HL-60 (cell line): ENCODE measurements around the gene NBAS.

ENCODE experiments used
- DNase-seq, 2 experiments: peaks; one replicate each; pipeline ENCODE4 v3.0.0-alpha.2; 2010 to 2020; ENCODE audit warnings: low read depth in 1 of 2, low spot score in 1 of 2
- H3K27ac ChIP-seq: fragments of 250-450 bp; sonication (Bioruptor Pico); replicated peaks from 2 replicates; pipeline ENCODE4 v1.5.1; 2020; ENCODE audit warnings: mild to moderate bottlenecking, moderate library complexity
- H3K27me3 ChIP-seq: fragments of 250-450 bp; sonication (Bioruptor Pico); 2 replicates; pipeline ENCODE4 v1.5.1; 2021; ENCODE audit warnings: mild to moderate bottlenecking, moderate library complexity; ENCODE audit not compliant: insufficient read depth, poor library complexity, severe bottlenecking
- H3K4me3 ChIP-seq: replicated peaks from 2 replicates; pipeline ENCODE4 v1.5.1; 2011; ENCODE audit warnings: mild to moderate bottlenecking, control low read depth, low read length; ENCODE audit not compliant: insufficient read depth
- GABPA ChIP-seq: IDR thresholded peaks from 2 replicates; pipeline ENCODE4 v1.6.1; 2012; ENCODE audit warnings: low read depth
- POLR2AphosphoS5 ChIP-seq: IDR thresholded peaks from 2 replicates; pipeline ENCODE4 v1.6.1; 2012; ENCODE audit warnings: low read depth
- SPI1 ChIP-seq: IDR thresholded peaks from 2 replicates; pipeline ENCODE4 v1.6.1; 2012; ENCODE audit warnings: low read depth, mild to moderate bottlenecking, borderline replicate concordance
- TF ChIP-seq, protein P1 (sequence below): IDR thresholded peaks from one replicate; pipeline ENCODE4 v1.5.1; 2011; ENCODE audit warnings: low read length, control low read depth, inconsistent platforms; ENCODE audit not compliant: insufficient read depth
- TF ChIP-seq, protein P2 (sequence below): IDR thresholded peaks from 2 replicates; pipeline ENCODE4 v1.6.1; 2012; ENCODE audit warnings: low read depth; ENCODE audit not compliant: insufficient replicate concordance

NBAS gene

DNA sequence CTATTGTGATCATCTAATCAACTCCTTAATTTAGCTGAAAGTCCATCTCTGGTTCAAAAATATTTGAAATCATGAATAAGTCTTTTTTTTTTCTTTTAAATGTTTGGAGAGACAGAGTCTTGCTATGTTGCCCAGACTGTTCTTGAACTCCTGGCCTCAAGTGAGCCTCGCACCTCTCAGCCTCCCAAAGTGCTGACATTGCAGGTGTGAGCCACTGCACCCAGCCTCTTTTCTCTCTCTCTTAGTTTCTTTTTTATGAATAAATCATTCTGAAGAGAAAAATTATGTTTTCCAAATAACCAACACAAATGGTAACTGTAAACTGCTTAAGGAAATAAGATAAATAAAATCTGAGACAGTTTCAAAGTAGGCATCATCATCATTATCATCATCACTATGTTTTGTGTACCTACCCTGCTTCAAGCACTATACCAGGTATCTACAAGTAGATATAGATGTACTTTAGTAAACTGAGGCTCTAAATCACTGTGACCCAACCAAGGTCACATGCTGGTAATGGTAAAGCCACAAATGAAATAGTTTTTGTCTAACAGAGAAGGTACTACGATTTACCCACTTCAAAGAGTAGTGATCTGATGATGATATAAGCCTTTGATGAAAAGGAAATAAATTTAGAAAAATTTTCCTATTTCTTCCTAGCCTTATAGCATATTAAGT lies 5.0 kb upstream of the NBAS start:
- TF ChIP-seq, protein P1, sequence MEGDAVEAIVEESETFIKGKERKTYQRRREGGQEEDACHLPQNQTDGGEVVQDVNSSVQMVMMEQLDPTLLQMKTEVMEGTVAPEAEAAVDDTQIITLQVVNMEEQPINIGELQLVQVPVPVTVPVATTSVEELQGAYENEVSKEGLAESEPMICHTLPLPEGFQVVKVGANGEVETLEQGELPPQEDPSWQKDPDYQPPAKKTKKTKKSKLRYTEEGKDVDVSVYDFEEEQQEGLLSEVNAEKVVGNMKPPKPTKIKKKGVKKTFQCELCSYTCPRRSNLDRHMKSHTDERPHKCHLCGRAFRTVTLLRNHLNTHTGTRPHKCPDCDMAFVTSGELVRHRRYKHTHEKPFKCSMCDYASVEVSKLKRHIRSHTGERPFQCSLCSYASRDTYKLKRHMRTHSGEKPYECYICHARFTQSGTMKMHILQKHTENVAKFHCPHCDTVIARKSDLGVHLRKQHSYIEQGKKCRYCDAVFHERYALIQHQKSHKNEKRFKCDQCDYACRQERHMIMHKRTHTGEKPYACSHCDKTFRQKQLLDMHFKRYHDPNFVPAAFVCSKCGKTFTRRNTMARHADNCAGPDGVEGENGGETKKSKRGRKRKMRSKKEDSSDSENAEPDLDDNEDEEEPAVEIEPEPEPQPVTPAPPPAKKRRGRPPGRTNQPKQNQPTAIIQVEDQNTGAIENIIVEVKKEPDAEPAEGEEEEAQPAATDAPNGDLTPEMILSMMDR: no peak
- TF ChIP-seq, protein P2, sequence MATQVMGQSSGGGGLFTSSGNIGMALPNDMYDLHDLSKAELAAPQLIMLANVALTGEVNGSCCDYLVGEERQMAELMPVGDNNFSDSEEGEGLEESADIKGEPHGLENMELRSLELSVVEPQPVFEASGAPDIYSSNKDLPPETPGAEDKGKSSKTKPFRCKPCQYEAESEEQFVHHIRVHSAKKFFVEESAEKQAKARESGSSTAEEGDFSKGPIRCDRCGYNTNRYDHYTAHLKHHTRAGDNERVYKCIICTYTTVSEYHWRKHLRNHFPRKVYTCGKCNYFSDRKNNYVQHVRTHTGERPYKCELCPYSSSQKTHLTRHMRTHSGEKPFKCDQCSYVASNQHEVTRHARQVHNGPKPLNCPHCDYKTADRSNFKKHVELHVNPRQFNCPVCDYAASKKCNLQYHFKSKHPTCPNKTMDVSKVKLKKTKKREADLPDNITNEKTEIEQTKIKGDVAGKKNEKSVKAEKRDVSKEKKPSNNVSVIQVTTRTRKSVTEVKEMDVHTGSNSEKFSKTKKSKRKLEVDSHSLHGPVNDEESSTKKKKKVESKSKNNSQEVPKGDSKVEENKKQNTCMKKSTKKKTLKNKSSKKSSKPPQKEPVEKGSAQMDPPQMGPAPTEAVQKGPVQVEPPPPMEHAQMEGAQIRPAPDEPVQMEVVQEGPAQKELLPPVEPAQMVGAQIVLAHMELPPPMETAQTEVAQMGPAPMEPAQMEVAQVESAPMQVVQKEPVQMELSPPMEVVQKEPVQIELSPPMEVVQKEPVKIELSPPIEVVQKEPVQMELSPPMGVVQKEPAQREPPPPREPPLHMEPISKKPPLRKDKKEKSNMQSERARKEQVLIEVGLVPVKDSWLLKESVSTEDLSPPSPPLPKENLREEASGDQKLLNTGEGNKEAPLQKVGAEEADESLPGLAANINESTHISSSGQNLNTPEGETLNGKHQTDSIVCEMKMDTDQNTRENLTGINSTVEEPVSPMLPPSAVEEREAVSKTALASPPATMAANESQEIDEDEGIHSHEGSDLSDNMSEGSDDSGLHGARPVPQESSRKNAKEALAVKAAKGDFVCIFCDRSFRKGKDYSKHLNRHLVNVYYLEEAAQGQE: no peak
- TF ChIP-seq POLR2AphosphoS5 (no peak), GABPA (no peak), SPI1 (no peak)
- Histone ChIP-seq H3K4me3 (no peak overlapping the region), H3K27ac (no peak overlapping the region), H3K27me3 (no peaks in the 10 kb centered on the region)
- DNase-seq: no peak

DNA sequence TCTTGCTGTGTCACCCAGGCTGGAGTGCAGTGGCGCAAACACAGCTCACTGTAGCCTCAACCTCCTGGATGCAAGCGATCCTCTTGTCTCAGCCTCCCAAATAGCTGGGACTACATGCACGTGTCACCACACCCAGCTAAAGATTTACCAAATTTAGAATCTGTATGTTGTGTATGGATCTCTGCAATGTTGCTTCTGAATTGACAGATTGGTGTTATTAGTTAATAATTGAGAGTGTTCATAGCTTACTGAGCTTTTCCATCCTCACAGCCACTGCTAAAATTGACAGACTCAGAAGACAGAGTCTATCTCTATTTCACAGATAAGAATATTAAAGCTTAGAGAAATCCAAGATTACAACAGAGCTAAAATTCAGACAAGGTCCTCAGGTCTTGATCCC lies 4.3 kb upstream of the NBAS start:
- no peak for TF ChIP-seq GABPA
- TF ChIP-seq, protein P1: no peak
- no peak for TF ChIP-seq SPI1
- no peak for TF ChIP-seq POLR2AphosphoS5
- TF ChIP-seq, protein P2: no peak
- Histone ChIP-seq H3K4me3 (no peak overlapping the region), H3K27ac (no peak overlapping the region), H3K27me3 (no peaks in the 10 kb centered on the region)
- DNase-seq: no peak

DNA sequence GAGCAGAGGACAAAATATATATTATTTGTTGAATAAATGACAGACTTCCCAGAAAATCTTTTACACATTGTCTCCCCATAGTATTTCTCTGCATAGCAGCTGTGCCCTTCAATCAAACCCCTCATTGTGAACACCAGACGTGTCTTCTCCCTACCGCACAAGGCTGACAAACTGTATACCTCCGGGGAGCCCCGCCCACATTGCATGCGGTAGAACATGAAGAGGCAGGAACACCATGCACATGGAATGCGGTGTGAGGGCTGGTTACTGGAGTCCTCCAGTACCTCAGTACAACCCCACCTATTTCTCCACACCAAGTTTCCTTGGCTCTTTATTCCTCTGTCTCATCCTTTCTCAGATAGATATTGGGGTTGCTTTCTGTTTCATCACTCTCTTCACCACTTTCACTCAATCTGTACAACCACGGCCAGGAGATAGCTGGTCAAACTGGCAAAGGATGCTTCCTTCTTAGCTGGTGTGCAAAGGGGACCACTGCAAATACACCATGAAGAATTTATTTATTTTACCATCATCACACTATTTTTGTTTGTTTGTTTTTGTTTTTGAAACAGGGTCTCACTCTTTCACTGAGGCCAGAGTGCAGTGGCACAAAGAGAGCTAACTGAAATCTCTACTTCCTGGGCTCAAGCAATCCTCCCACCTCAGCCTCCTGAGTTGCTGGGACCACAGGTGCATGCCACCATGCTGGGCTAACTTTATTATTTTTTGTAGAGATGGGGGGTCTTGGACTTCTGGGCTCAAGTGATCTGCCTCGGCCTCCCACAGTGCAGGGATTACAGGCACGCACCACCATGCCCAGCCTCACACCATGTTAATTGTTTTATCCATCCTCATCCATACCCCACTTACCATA lies 2.3 kb upstream of the NBAS start:
- Histone ChIP-seq H3K4me3 (no peak overlapping the region), H3K27ac (no peak overlapping the region), H3K27me3 (no peaks in the 10 kb centered on the region)
- TF ChIP-seq, protein P1: no peak
- TF ChIP-seq, protein P2: no peak
- TF ChIP-seq SPI1 (no peak), POLR2AphosphoS5 (no peak), GABPA (no peak)
- DNase-seq: no peak
